Measurements from ENCODE around the gene MACROD2. TPM values are rescaled to one million over a fixed set of nuclear protein-coding genes. Genes with fewer than 3 reads are reported as not detected.
A peak's percentile ranks its signal among the peaks of the same experiment; 100 is the strongest.

Gene MACROD2
- total RNA-seq, 1 experiment from 2014 or later = 3.4 TPM

GRCh38 chr20:14838663-14839628, 843.6 kb downstream of the MACROD2 start:
- in situ Hi-C loops (cut with HindIII; ENCODE audit: low pct_unique_long_range_greater_than_20kb, low sequenced_read_pairs) = no loop called here
- DNase-seq (ENCODE audit: low read depth) = no peak

GRCh38 chr20:14845199-14846160, 850.2 kb downstream of the MACROD2 start:
- in situ Hi-C loops (cut with HindIII; ENCODE audit: low pct_unique_long_range_greater_than_20kb, low sequenced_read_pairs) = no loop called here
- DNase-seq (ENCODE audit: low read depth) = no peak

- in situ Hi-C loops (cut with HindIII; ENCODE audit: low pct_unique_long_range_greater_than_20kb, low sequenced_read_pairs) = no loop called here
- DNase-seq (ENCODE audit: low read depth) = no peak
Observed at GRCh38 chr20:14848806-14849205, 853.5 kb downstream of the MACROD2 start.

- in situ Hi-C loops (cut with HindIII; ENCODE audit: low pct_unique_long_range_greater_than_20kb, low sequenced_read_pairs) = no loop called here
Observed at GRCh38 chr20:14853079-14853478, 857.8 kb downstream of the MACROD2 start.

GRCh38 chr20:14855171-14855570, 859.9 kb downstream of the MACROD2 start:
- in situ Hi-C loops (cut with HindIII; ENCODE audit: low pct_unique_long_range_greater_than_20kb, low sequenced_read_pairs) = no loop called here
- DNase-seq (ENCODE audit: low read depth) = no peak

More at GRCh38 chr20:14853079-14853478, 857.8 kb downstream of the MACROD2 start:
- DNase-seq (ENCODE audit: low read depth) = no peak

GRCh38 chr20:14859627-14860026, 864.3 kb downstream of the MACROD2 start:
- DNase-seq (ENCODE audit: low read depth) = no peak
- in situ Hi-C loops (cut with HindIII; ENCODE audit: low pct_unique_long_range_greater_than_20kb, low sequenced_read_pairs) = no loop called here

GRCh38 chr20:14860410-14860814, 865.1 kb downstream of the MACROD2 start:
- no peak for DNase-seq (ENCODE audit: low read depth)
- in situ Hi-C loops (cut with HindIII; ENCODE audit: low pct_unique_long_range_greater_than_20kb, low sequenced_read_pairs) = no loop called here

GRCh38 chr20:14861028-14861699, 865.8 kb downstream of the MACROD2 start:
- in situ Hi-C loops (cut with HindIII; ENCODE audit: low pct_unique_long_range_greater_than_20kb, low sequenced_read_pairs) = no loop called here
- DNase-seq (ENCODE audit: low read depth) = no peak

GRCh38 chr20:14865169-14865568, 869.9 kb downstream of the MACROD2 start:
- in situ Hi-C loops (cut with HindIII; ENCODE audit: low pct_unique_long_range_greater_than_20kb, low sequenced_read_pairs) = no loop called here
- peak; percentile 41 for DNase-seq (ENCODE audit: low read depth)

- in situ Hi-C loops (cut with HindIII; ENCODE audit: low pct_unique_long_range_greater_than_20kb, low sequenced_read_pairs) = no loop called here
- DNase-seq (ENCODE audit: low read depth) = no peak
Observed at GRCh38 chr20:14865731-14866130, 870.4 kb downstream of the MACROD2 start.

- DNase-seq (ENCODE audit: low read depth) = no peak
- in situ Hi-C loops (cut with HindIII; ENCODE audit: low pct_unique_long_range_greater_than_20kb, low sequenced_read_pairs) = no loop called here
Observed at GRCh38 chr20:14866841-14867514, 871.7 kb downstream of the MACROD2 start.

- in situ Hi-C loops (cut with HindIII; ENCODE audit: low pct_unique_long_range_greater_than_20kb, low sequenced_read_pairs) = no loop called here
Observed at GRCh38 chr20:14877301-14878028, 882.1 kb downstream of the MACROD2 start.

GRCh38 chr20:14878676-14879019, 883.3 kb downstream of the MACROD2 start:
- in situ Hi-C loops (cut with HindIII; ENCODE audit: low pct_unique_long_range_greater_than_20kb, low sequenced_read_pairs) = no loop called here
- DNase-seq (ENCODE audit: low read depth) = no peak

More at GRCh38 chr20:14877301-14878028, 882.1 kb downstream of the MACROD2 start:
- DNase-seq (ENCODE audit: low read depth) = no peak

- DNase-seq (ENCODE audit: low read depth) = peak; percentile 87
- in situ Hi-C loops (cut with HindIII; ENCODE audit: low pct_unique_long_range_greater_than_20kb, low sequenced_read_pairs) = no loop called here
Observed at GRCh38 chr20:14879020-14879697, 883.8 kb downstream of the MACROD2 start.

GRCh38 chr20:14879839-14880238, 884.5 kb downstream of the MACROD2 start:
- no peak for DNase-seq (ENCODE audit: low read depth)
- in situ Hi-C loops (cut with HindIII; ENCODE audit: low pct_unique_long_range_greater_than_20kb, low sequenced_read_pairs) = no loop called here

GRCh38 chr20:14881518-14881917, 886.2 kb downstream of the MACROD2 start:
- DNase-seq (ENCODE audit: low read depth) = no peak
- in situ Hi-C loops (cut with HindIII; ENCODE audit: low pct_unique_long_range_greater_than_20kb, low sequenced_read_pairs) = no loop called here

- in situ Hi-C loops (cut with HindIII; ENCODE audit: low pct_unique_long_range_greater_than_20kb, low sequenced_read_pairs) = no loop called here
- DNase-seq (ENCODE audit: low read depth) = no peak
Observed at GRCh38 chr20:14882157-14882556, 886.8 kb downstream of the MACROD2 start.
